WI38 (cell line): ENCODE results near the gene AFAP1.

Experiments
- H3K4me3 ChIP-seq: 2 replicates; pipeline ENCODE4 v1.5.1; 2011; ENCODE audit warnings: low read depth, mild to moderate bottlenecking, control low read depth, low read length
- TF ChIP-seq, protein P1 (sequence below): IDR thresholded peaks from 2 replicates; pipeline ENCODE4 v1.5.1; 2012; ENCODE audit warnings: low read depth, mild to moderate bottlenecking, control low read depth, low read length

Gene AFAP1

DNA sequence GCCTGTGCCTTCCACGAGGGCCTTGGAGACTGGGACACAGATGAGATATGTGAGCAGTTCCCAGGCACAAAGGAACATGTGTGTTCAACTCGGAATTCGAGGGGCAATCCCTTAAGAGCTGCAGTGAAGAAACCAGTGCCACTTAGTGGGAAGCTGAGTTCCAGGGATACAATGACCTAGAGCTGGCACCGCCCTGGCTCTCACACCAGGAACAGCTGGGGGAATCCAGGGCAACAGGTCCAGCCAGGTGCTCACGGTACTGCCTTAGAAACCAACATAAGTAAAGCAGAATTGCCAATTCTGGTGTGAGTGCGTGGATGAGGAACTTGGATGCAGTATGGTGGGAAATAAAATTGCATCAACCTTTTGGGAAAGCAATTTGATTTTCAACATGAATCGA lies 122.9 kb downstream of the AFAP1 start:
- TF ChIP-seq, protein P1, sequence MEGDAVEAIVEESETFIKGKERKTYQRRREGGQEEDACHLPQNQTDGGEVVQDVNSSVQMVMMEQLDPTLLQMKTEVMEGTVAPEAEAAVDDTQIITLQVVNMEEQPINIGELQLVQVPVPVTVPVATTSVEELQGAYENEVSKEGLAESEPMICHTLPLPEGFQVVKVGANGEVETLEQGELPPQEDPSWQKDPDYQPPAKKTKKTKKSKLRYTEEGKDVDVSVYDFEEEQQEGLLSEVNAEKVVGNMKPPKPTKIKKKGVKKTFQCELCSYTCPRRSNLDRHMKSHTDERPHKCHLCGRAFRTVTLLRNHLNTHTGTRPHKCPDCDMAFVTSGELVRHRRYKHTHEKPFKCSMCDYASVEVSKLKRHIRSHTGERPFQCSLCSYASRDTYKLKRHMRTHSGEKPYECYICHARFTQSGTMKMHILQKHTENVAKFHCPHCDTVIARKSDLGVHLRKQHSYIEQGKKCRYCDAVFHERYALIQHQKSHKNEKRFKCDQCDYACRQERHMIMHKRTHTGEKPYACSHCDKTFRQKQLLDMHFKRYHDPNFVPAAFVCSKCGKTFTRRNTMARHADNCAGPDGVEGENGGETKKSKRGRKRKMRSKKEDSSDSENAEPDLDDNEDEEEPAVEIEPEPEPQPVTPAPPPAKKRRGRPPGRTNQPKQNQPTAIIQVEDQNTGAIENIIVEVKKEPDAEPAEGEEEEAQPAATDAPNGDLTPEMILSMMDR = no peak
- no peak overlapping the region for H3K4me3 ChIP-seq

DNA sequence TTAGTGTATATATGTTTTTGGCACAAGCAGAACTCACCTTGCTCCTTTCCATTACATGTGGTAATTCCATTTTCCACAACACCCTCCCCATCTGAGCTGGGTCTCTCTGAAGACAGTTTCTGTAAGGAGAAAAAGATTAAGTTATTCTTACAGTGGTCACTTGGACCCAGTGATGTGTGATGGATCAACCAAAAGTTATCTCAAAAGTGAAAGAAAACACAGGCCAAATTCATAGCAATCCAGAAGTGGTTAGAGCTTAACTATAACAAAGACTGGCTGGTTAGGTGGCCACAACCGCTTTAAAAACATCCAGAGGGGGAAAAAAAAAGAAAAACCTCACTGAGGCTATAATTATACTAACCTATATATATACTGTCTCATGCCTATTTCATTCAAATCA lies 123.7 kb downstream of the AFAP1 start:
- TF ChIP-seq, protein P1 = no peak
- no peak overlapping the region for H3K4me3 ChIP-seq

DNA sequence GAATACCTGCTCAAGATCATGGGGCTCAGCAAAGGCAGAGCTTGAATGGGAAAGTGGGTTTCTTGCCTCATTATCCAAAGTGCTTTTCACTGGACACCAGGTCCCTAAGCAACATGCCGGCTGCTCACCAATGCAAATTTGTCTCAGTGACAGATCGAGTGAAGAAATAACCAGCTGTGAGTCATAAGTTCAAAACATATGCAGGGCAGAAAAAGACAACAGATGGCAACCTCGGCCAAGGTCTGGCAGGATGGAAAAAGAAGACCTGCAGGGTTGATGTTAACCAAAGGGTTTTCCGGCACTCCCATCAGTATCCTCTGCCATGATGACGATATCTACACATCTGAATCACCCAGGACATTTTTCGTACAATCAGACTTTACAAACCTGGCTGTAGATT lies 124.1 kb downstream of the AFAP1 start:
- no peak overlapping the region for H3K4me3 ChIP-seq
- TF ChIP-seq, protein P1 = no peak

DNA sequence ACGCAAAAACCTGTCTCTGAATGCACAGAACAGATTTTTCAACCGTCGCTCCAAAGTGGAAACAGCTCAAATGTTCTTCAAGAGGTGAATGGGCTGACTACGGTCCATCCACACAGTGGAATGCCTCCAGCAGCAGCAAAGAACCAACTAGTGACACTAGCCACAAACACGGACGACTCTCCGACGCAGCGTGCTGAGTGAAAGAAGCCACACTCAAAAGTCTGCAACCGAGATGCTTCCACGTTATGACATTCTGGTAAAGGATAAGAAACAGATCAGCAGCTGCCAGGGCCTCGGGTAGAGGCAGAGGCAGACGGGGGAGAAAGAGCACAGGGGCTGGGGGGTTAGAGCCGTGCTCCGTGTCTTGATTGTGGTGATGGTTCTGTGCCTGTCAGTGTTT lies 125.2 kb downstream of the AFAP1 start:
- TF ChIP-seq, protein P1 = no peak
- H3K4me3 ChIP-seq = no peak overlapping the region

DNA sequence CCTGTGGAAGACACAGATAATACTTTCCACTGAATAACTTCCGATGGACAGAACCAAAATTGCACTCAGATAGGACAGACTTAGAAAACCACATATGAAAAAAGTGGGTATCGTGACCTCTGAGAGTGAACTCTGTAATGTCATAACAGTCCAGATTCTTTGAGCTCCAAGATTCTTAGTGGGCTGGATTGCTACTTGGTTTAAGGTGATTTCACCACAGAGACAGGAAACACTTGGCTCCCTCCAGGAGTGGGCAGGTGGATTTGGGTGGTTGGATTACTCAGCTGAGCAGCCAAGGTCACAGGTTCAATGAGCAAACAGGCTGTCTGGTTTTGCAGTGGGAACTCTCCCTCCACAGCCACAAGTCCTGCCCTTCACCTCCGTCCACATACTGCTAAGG lies 126.0 kb downstream of the AFAP1 start:
- H3K4me3 ChIP-seq = no peak overlapping the region
- TF ChIP-seq, protein P1 = no peak

DNA sequence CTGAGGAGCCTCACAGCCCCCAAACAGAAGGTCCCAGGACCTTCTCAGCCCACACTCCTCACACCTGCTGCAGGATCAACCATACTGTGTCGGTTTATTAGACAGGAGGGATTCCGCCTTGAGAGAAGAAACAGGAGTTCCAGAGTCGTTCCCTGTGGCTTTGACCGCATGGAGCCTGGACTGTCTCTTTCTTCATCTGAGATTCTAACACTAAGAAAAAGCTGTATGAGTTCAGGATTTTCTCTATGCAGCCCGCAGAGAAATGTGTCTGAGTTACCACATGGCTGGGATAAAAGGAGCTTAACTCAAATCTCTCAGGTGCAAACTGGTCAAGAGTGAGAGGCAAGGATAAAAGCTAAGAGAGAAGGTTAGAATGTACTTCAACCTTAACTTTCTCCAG lies 126.7 kb downstream of the AFAP1 start:
- TF ChIP-seq, protein P1 = no peak
- H3K4me3 ChIP-seq = no peak overlapping the region

DNA sequence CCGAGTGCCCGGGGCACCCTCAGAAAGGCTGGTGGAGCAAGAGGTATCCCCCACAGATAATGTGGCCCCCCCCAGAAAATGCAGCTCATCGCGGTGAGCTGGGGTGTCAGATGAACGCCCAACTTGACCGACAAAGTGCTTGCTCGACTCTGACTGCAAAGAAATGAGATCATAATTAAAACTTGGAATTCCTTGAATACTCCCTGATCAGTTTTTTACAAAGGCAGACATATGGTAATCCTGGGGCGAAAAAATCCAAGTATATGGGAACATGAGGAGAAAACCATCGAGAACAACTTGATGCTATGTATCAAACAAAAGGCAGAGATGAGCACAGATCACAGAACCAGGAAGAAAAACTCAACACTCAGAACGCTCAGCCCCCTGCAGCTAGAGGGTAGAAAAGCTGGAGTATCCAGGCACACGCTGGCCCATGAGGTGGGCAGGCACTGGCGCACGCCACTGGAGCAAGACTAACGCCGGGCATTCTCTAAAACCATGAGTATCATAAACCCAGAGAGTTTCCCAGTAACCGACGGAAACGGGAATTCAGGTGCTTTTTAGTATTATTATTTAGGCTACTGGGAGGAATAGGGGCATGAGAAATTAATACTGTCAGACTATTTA lies 127.3 kb downstream of the AFAP1 start:
- peak overlapping the region; percentile 26; the same call in 1 of the 2 replicates for H3K4me3 ChIP-seq
- TF ChIP-seq, protein P1 = no peak
